Right forelimb (tissue), 1 donor: ENCODE data around the gene TEX35.

Experiments
- DNase-seq: peaks from one replicate; pipeline ENCODE4 v3.0.0-alpha.2; 2018

The TEX35 gene

GRCh38 chr1:178521241-178521640 is 8.3 kb downstream of the TEX35 start:
- no peak for DNase-seq

DNA sequence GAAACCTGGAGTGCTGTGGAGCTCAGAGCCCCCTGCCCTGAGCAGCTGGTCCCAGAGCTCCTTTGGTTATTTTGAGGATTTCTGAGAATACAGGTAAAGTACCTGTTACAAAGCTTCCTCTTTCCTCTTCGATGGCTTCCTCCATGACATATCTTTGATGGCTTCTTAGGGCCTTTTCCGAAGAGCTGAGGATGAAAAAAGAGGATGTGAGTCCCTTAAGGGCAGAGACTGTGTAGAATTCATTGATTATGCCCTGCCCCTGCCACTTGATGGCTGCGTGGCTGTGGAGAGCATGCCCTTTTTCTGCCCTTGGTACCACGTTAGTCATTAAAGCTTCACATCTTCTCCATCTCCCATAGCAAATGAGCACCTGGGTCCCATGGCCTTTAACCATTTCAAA is 14.2 kb downstream of the TEX35 start:
- no peak for DNase-seq

- DNase-seq = no peak
These were observed 15.5 kb downstream of the TEX35 start for GRCh38 chr1:178528228-178528952.

DNA sequence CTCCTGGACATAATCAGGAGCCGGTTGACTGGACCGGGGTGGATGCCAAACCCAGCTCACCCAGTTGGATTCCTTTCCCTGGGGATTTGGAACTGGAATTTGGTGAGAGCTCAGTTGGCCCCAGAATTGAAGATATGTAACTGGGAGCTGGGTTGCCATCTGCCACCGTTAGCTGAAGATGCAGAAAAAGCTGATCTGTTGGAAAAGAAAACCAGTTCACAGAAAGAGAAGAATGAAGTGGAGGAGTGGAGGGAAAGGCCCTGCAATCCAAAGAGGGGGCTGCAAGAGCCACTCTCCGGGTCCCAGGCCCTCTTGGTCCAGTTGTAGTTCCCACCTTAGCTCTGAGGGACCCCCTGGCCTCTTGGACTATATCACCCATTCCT is 16.0 kb downstream of the TEX35 start:
- no peak for DNase-seq

- DNase-seq = no peak
These were observed 16.6 kb downstream of the TEX35 start for GRCh38 chr1:178529364-178530036.

DNA sequence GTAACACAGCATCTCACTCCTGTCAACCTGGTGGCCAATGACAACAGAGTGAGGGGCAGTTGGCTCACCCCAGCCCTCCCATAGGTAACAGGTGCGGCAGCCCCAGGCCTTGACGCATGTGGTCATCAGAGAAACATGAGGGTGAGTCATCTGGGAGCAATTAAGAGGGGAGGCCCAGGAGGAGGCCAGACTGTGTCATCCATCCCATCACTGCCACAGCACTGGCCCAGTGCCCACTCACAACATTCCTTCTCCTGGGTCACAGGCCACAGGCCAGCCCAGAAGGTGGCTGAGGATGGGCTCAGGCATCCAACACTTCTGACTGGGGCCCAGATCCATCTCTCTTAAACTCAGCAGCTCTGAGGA is 17.1 kb downstream of the TEX35 start:
- DNase-seq = no peak

- no peak for DNase-seq
These were observed 17.6 kb downstream of the TEX35 start for GRCh38 chr1:178530502-178530901.

GRCh38 chr1:178531887-178532286 is 19.0 kb downstream of the TEX35 start:
- DNase-seq = no peak

DNA sequence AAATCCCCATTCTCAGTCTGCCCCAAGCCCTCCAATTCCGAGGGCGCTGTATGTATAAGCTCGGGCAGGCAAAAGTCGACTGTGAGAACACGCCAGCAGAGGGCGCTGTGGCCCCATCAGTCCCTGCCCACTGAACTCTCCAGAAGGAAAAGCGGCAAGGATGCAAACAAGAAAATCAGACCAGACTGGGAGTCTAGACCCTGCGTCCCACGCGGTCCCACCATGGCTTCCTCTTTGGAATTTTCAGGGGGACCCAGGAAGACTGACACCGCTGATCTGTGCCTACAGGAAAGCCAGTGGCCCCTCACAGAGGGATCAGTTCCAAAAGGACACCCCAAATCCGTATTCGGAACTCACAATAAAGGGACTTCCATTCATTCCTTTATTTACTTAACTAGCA is 19.5 kb downstream of the TEX35 start:
- DNase-seq = peak; percentile 90

- no peak for DNase-seq
These were observed 20.4 kb downstream of the TEX35 start for GRCh38 chr1:178533121-178533946.

- DNase-seq = no peak
These were observed 21.4 kb downstream of the TEX35 start for GRCh38 chr1:178534137-178534868.

DNA sequence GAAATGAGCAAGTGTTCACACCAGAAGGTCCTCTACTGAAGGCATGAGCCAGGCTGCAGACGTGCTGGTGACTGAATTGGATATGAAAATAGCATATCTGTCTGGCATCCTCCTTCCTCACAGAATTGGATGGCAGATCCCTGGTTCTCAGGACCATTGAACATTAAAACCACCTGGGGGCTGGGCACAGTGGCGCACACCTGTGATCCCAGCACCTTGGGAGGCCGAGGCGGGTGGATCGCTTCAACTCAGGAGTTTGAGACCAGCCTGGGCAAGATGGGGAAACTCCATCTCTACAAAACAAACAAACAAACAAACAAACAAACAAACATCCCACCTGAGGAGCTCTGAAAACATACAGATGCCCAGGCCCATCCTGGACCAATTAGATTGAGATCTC is 23.4 kb downstream of the TEX35 start:
- DNase-seq = no peak

- no peak for DNase-seq
These were observed 24.0 kb downstream of the TEX35 start for GRCh38 chr1:178536844-178537371.

GRCh38 chr1:178537382-178538090 is 24.6 kb downstream of the TEX35 start:
- DNase-seq = no peak

- no peak for DNase-seq
These were observed 25.4 kb downstream of the TEX35 start for GRCh38 chr1:178538192-178538916.

- no peak for DNase-seq
These were observed 26.4 kb downstream of the TEX35 start for GRCh38 chr1:178539291-178539690.

- DNase-seq = no peak
These were observed 27.3 kb downstream of the TEX35 start for GRCh38 chr1:178540204-178540603.

DNA sequence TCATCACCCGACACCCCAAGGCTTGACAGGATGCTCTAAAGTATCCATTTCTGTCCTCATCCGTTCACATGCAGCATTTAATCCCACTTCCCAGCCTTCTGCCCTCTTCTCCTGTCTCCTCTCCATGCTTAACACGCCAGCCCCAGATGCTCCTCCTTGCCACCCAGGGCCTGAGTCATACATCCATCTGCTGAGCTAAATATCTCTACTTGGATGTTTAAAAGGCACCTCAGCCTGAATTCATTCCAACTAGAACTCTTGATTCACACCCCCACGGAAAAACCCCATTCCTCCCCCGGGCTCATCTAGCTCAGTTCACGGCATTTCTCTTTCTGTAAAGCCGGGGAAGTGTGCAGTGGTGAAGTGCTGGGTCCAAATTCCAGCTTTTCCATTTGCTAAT is 27.7 kb downstream of the TEX35 start:
- no peak for DNase-seq

DNA sequence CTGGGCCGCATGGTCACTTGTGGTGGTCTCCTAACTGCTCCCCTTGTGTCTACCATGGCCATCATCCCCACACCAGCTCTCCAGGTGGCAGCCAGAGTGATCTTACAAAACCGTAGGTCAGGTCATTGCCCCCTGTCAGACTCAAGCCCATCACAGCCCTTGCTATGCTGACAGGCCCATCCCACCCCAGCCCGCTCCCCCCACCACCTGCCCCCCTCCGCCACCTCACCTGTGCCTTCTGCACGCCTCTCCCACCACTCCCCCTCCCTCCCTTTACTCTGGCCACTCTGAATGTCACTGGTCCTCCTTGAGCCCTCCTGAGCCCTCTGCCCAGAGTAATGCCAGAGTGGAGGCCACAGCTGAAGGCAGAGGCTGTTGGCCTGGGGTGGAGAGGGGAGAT is 28.5 kb downstream of the TEX35 start:
- no peak for DNase-seq

DNA sequence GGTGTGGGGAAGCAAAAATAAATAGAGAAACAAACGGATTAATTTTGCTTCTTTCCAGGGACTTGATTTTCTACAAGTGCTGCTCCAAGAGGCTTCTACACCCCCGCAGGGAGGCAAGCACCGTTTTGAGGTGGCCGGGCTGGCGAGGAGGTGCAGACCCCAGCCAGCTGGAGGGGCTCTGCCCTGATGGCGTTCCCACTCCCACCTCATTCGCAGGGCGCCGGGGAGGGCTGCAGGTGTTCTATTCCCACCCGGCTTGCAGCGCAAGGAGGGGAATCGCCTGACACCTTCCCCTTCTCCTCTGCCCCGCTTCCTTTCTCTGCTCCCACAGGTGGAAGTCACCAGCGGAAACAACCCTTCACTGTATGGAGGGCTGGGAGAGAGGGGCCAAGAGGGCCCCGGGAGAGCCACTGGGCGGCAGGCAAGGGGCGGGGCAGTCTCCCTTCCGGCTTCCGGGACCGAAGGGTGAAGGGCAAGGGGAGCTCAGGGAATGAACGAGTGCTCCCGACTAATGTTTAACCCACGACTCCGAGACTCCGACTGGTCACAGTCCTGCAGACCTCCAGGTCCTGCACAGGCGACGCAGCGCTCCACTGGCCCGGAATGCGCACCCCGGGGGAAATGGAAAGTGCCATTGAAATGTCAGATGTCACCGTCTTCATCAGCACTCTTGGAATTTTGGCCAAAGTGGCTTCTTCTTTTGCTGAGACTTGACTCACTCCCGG is 29.1 kb downstream of the TEX35 start:
- peak; percentile 54 for DNase-seq
